Stimulated activated CD8-positive, alpha-beta memory T cell treated with anti-CD3 and anti-CD28 coated beads, Interleukin-4, amount 100 ng/mL, for 24 hours (primary cell): ENCODE measurements around the gene SYT1.

Source experiments
- DNase-seq: peaks from one replicate; pipeline ENCODE4 v3.0.0-alpha.2; 2020; ENCODE audit warnings: low read depth

Gene SYT1

GRCh38 chr12:79296871-79297270, 432.3 kb downstream of the SYT1 start:
- DNase-seq, result no peak

- DNase-seq, result no peak
Observed at GRCh38 chr12:79298506-79298905, 433.9 kb downstream of the SYT1 start.

- no peak for DNase-seq
Observed at GRCh38 chr12:79299447-79300198, 435.0 kb downstream of the SYT1 start.

GRCh38 chr12:79300199-79300568, 435.6 kb downstream of the SYT1 start:
- DNase-seq, result no peak

GRCh38 chr12:79301181-79301580, 436.6 kb downstream of the SYT1 start:
- no peak for DNase-seq

- DNase-seq, result no peak
Observed at GRCh38 chr12:79302162-79302814, 437.7 kb downstream of the SYT1 start.

DNA sequence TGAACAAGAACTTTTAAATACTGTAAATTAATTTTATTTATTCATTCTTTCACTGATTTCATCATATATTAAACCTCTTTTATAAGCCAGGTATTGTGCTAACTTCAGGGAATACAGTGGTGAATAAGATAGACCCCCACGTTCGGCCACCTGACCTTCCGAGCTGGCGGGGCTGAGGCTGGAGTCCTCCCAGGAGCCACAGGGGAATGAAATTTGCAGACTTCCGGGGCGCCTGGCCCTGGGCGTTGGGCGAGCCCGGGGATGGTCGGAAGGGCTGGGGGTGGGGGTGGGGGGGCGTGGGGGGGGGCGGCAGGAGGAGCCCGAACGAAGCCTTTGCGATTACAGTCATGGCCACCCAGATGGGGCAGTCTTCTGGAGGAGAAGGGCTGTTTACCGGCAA, 442.8 kb downstream of the SYT1 start:
- no peak for DNase-seq

GRCh38 chr12:79309039-79309438, 444.5 kb downstream of the SYT1 start:
- no peak for DNase-seq

- no peak for DNase-seq
Observed at GRCh38 chr12:79317179-79317847, 452.7 kb downstream of the SYT1 start.

- DNase-seq, result no peak
Observed at GRCh38 chr12:79322905-79323304, 458.3 kb downstream of the SYT1 start.

GRCh38 chr12:79324571-79324970, 460.0 kb downstream of the SYT1 start:
- DNase-seq, result no peak

DNA sequence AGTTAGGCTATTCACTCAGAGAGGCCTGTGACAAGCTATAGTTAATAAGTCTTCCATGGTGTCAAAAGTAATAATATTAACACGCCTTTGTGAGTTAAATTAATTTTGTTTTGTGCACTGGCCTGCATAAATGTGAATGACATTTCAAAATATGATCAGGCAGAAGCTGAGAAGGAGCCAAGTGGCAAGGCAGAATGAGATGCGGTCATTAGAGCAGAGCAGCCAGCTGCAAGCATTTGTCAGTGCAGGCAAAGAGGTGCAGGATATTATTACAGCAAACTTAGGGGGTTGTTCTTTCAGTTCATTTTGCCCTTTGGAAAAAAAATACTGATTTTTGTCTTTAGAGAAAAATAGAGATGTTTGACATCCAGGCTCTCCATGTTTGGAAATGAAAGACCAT, 461.6 kb downstream of the SYT1 start:
- no peak for DNase-seq

- no peak for DNase-seq
Observed at GRCh38 chr12:79326663-79327062, 462.1 kb downstream of the SYT1 start.

- no peak for DNase-seq
Observed at GRCh38 chr12:79327465-79327864, 462.9 kb downstream of the SYT1 start.

DNA sequence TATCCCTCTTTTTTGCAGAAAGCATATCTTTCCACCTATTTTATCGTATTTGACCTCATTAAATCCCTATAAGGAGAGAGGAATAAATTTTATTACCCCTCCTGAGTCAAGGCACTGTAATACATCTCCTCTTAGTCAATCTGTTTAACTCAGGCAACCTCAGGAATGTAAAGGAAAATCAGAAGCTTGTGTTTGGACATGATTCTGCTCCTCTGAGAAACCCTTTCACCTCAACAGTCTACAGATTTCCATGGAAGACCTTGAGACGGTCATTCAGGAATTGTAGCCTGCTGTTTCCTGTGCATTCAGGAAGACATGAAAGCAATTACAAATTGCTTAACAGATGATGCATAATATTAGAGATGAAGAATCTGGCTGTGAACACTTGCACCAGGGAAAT, 465.4 kb downstream of the SYT1 start:
- no peak for DNase-seq

DNA sequence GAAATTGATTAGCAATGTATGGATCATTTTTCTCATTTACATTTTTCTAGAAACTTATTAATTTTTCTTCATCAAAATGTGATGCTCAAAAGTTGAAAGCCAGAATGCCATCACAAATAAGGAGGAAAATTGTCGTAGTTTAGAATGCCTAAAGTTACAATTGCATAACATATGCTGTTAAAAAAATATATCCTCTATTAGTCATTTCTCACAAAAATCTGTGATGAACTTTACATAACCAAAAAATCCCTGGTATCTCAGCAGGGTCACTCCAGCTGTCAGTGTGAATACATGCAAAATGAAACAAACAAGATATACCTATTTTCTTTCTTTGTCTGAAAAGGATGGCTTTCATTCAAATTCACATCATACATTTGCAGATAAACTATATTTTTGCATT, 467.3 kb downstream of the SYT1 start:
- DNase-seq, result no peak

DNA sequence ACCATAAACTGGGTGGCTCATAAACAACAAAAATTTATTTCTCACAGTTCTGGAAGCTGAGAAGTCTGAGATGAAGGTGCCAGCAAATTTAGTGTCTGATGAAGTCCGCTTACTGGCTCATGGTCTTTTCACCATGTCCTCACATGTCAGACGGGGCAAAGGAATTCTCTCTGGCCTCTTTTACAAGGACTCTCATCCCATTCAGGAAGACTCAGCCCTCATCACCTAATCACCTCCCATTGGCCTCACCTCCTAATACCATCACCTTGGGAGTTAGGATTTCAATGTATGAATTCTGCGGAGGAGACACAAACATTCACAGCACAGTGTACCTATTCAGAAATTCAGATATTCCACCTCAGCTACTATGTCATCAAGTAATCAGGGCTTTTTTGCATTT, 468.6 kb downstream of the SYT1 start:
- DNase-seq, result no peak

DNA sequence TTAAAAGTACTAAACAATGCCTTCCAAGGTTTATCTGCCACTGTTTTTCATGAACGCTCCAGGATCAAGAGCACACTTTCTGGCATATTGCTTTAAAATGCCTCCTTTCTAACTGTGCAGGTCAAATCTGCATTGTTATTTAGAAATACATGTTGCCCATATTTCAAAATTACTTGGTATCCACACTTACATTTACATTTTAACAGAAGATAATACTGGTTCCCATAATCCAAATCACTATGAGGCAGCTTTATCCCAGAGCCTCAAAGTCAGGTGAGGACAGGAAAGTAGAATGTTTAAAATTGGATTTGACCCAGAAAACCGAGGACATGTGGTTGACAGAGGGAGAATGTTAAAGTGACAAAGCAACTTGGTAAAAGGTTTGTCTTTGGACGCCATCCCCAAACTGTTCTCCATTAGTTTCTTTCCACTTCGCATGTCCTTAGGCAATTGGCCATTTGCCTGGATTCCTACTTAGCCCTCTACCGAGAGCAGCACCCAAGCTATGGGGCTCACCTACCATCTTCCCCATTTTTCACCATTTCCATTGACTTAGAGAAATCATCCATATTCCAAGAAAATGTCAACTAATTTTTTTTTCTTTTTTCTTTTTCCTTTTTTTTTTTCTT, 473.2 kb downstream of the SYT1 start:
- no peak for DNase-seq

- DNase-seq, result no peak
Observed at GRCh38 chr12:79344855-79345847, 480.6 kb downstream of the SYT1 start.

GRCh38 chr12:79347866-79348265, 483.3 kb downstream of the SYT1 start:
- DNase-seq, result no peak

GRCh38 chr12:79351251-79351650, 486.7 kb downstream of the SYT1 start:
- DNase-seq, result no peak

- no peak for DNase-seq
Observed at GRCh38 chr12:79356216-79356615, 491.6 kb downstream of the SYT1 start.
